H1 (cell line): ENCODE measurements around the gene FRMD3. TPM values are rescaled to one million over a fixed set of nuclear protein-coding genes. Genes with fewer than 3 reads are reported as not detected.

Experiments used
- CTCF ChIA-PET: fragments of 300-600 bp; sonication (Branson Sonifier 250); formaldehyde crosslinking; loops from one replicate; lab custom pipeline; 2021; ENCODE audit not compliant: partially characterized antibody; lab: Charles Lee
- POLR2A ChIA-PET: fragments of 300-600 bp; sonication (Branson Sonifier 250); formaldehyde crosslinking; loops from one replicate; lab custom pipeline; 2021; ENCODE audit warnings: inconsistent platforms; ENCODE audit not compliant: partially characterized antibody; lab: Charles Lee
- DNase-seq, 2 experiments: peaks; one replicate each; pipeline versions ENCODE4 v3.0.0 to v3.0.0-alpha.2; 2010 to 2022; ENCODE audit warnings: low spot score in 2 of 2, low read depth in 1 of 2, mixed read lengths in 1 of 2
- FAIRE-seq: peaks from 2 replicates; lab custom pipeline; 2011; peaks lifted over from hg19 to GRCh38; lab: Jason Lieb, UNC
- H2AFZ ChIP-seq: 2 replicates; pipeline ENCODE4 v1.8.1; 2012; ENCODE audit warnings: low read length, inconsistent platforms
- H2AK5ac ChIP-seq: 2 replicates; pipeline ENCODE4 v1.6.1; 2013; ENCODE audit warnings: low read depth, low read length
- H2BK120ac ChIP-seq: replicated peaks from 2 replicates; pipeline ENCODE3; 2013; ENCODE audit warnings: low read depth, low read length, inconsistent platforms
- H2BK12ac ChIP-seq: 2 replicates; pipeline ENCODE4 v1.6.1; 2013; ENCODE audit warnings: low read depth, low read length
- H2BK15ac ChIP-seq: 2 replicates; pipeline ENCODE4 v1.6.1; 2013; ENCODE audit warnings: low read length
- H2BK20ac ChIP-seq: 2 replicates; pipeline ENCODE4 v1.6.1; 2013; ENCODE audit warnings: low read length
- H2BK5ac ChIP-seq: 2 replicates; pipeline ENCODE4 v1.6.1; 2013; ENCODE audit warnings: low read depth, low read length
- H3K14ac ChIP-seq: 2 replicates; pipeline ENCODE4 v1.6.1; 2013; ENCODE audit warnings: inconsistent platforms; ENCODE audit not compliant: insufficient read length
- H3K18ac ChIP-seq: 2 replicates; pipeline ENCODE4 v1.6.1; 2013; ENCODE audit warnings: low read length; ENCODE audit errors: extremely low read depth
- H3K23ac ChIP-seq: 2 replicates; pipeline ENCODE4 v1.6.1; 2013; ENCODE audit warnings: inconsistent platforms; ENCODE audit not compliant: insufficient read length
- H3K23me2 ChIP-seq: 2 replicates; pipeline ENCODE4 v1.6.1; 2013; ENCODE audit warnings: low read depth, low read length
- H3K27ac ChIP-seq: 2 replicates; pipeline ENCODE4 v1.6.1; 2011; ENCODE audit warnings: low read depth, low read length, inconsistent platforms
- H3K27me3 ChIP-seq, 4 experiments: replicated peaks in 1 of 4; 1 replicate in 1 of 4; 2 replicates in 3 of 4; pipeline versions ENCODE4 v1.6.1 to v1.8.1; 2011 to 2013; ENCODE audit warnings: low read length in 3 of 4, mild to moderate bottlenecking in 3 of 4, inconsistent platforms in 2 of 4, mixed read lengths in 2 of 4, moderate library complexity in 1 of 4; ENCODE audit not compliant: control insufficient read depth in 3 of 4, insufficient read depth in 3 of 4; ENCODE audit errors: extremely low read depth in 1 of 4
- H3K36me3 ChIP-seq, 4 experiments: 2 replicates each; pipeline versions ENCODE4 v1.6.1 to v1.8.1; 2011 to 2013; ENCODE audit warnings: mild to moderate bottlenecking in 4 of 4, low read length in 3 of 4, moderate library complexity in 2 of 4, control low read depth in 1 of 4, inconsistent platforms in 1 of 4; ENCODE audit not compliant: insufficient read depth in 4 of 4, control insufficient read depth in 2 of 4
- H3K4ac ChIP-seq: replicated peaks from 2 replicates; pipeline ENCODE3; 2013; ENCODE audit warnings: low read length, low read depth, mixed read lengths, inconsistent platforms; ENCODE audit not compliant: insufficient read length
- H3K4me1 ChIP-seq, 4 experiments: replicated peaks in 1 of 4; 1 replicate in 1 of 4; 2 replicates in 3 of 4; pipeline versions ENCODE4 v1.6.1 to v1.8.1; 2011 to 2013; ENCODE audit warnings: low read length in 3 of 4, inconsistent platforms in 2 of 4, mixed read lengths in 1 of 4; ENCODE audit not compliant: insufficient read depth in 4 of 4, control insufficient read depth in 3 of 4
- H3K4me2 ChIP-seq, 2 experiments: 2 replicates each; pipeline versions ENCODE4 v1.6.1 to v1.8.1; 2011 to 2013; ENCODE audit warnings: low read depth in 2 of 2, low read length in 2 of 2, control low read depth in 1 of 2, inconsistent platforms in 1 of 2, mild to moderate bottlenecking in 1 of 2; ENCODE audit not compliant: insufficient read depth in 1 of 2
- H3K4me3 ChIP-seq, 4 experiments: fragments of 200-600, 300-600 bp in 1 of 4; sonication (generic), shearing (Covaris generic), sonication (Bioruptor Twin) in 1 of 4; 2 replicates each; pipeline versions ENCODE4 v1.5.1 to v1.8.1; 2011 to 2016; ENCODE audit warnings: low read length in 4 of 4, low read depth in 3 of 4, control low read depth in 2 of 4, inconsistent platforms in 2 of 4, mild to moderate bottlenecking in 2 of 4, mixed read lengths in 1 of 4, moderate library complexity in 1 of 4; ENCODE audit not compliant: insufficient read depth in 2 of 4; ENCODE audit errors: extremely low read depth in 1 of 4
- H3K56ac ChIP-seq: replicated peaks from 2 replicates; pipeline ENCODE3; 2013; ENCODE audit warnings: low read depth, mild to moderate bottlenecking, mixed read lengths, low read length, inconsistent platforms; ENCODE audit not compliant: insufficient read length
- H3K79me1 ChIP-seq: 2 replicates; pipeline ENCODE4 v1.6.1; 2013; ENCODE audit warnings: low read depth, low read length, control low read depth
- H3K79me2 ChIP-seq, 2 experiments: 2 replicates each; pipeline versions ENCODE4 v1.6.1 to v1.8.1; 2012 to 2013; ENCODE audit warnings: low read length in 2 of 2, mild to moderate bottlenecking in 2 of 2, inconsistent platforms in 1 of 2; ENCODE audit not compliant: insufficient read depth in 2 of 2, control insufficient read depth in 1 of 2
- H3K9ac ChIP-seq, 4 experiments: replicated peaks in 1 of 4; 1 replicate in 1 of 4; 2 replicates in 3 of 4; pipeline versions ENCODE4 v1.6.1 to v1.8.1; 2011 to 2013; ENCODE audit warnings: low read depth in 3 of 4, low read length in 3 of 4, control low read depth in 2 of 4, mild to moderate bottlenecking in 2 of 4, moderate library complexity in 2 of 4, inconsistent platforms in 1 of 4; ENCODE audit errors: extremely low read depth in 1 of 4
- H3K9me3 ChIP-seq, 2 experiments: 2 replicates each; pipeline versions ENCODE4 v1.6.1 to v1.8.1; 2012 to 2013; ENCODE audit warnings: mild to moderate bottlenecking in 2 of 2, moderate library complexity in 2 of 2, control low read depth in 1 of 2, inconsistent platforms in 1 of 2, low read depth in 1 of 2, low read length in 1 of 2, mixed read lengths in 1 of 2; ENCODE audit not compliant: insufficient read depth in 2 of 2
- H4K20me1 ChIP-seq, 2 experiments: replicated peaks in 1 of 2; 2 replicates each; pipeline versions ENCODE3 to v1.8.1; 2011 to 2013; ENCODE audit warnings: inconsistent platforms in 2 of 2, low read length in 2 of 2, mild to moderate bottlenecking in 1 of 2; ENCODE audit not compliant: insufficient read depth in 2 of 2, control insufficient read depth in 1 of 2
- H4K5ac ChIP-seq: 2 replicates; pipeline ENCODE4 v1.6.1; 2013; ENCODE audit warnings: low read length, low read depth, mixed read lengths, inconsistent platforms; ENCODE audit not compliant: insufficient read length
- H4K8ac ChIP-seq: 2 replicates; pipeline ENCODE4 v1.8.0; 2013; ENCODE audit warnings: mild to moderate bottlenecking, moderate library complexity, low read length, inconsistent platforms; ENCODE audit not compliant: insufficient read depth; ENCODE audit errors: extremely low read depth
- H4K91ac ChIP-seq: replicated peaks from 2 replicates; pipeline ENCODE3; 2013; ENCODE audit warnings: low read length, mixed read lengths, inconsistent platforms; ENCODE audit not compliant: insufficient read length
- ASH2L ChIP-seq: fragments of 200-600, 300-600 bp; sonication (generic); IDR thresholded peaks from one replicate; pipeline ENCODE4 v1.7.1; 2017; ENCODE audit warnings: low read length
- BRCA1 ChIP-seq: IDR thresholded peaks from 2 replicates; pipeline ENCODE4 v1.6.1; 2012; ENCODE audit warnings: low read depth, low read length, improper control_type of control experiment
- EGR1 ChIP-seq: IDR thresholded peaks from 2 replicates; pipeline ENCODE4 v1.6.1; 2011; ENCODE audit warnings: low read depth, low read length, borderline replicate concordance
- EP300 ChIP-seq, 2 experiments: IDR thresholded peaks; 1 replicate in 1 of 2; 2 replicates in 1 of 2; pipeline ENCODE4 v1.6.1; 2011 to 2012; ENCODE audit warnings: low read depth in 2 of 2, low read length in 2 of 2, mild to moderate bottlenecking in 2 of 2, borderline replicate concordance in 1 of 2, inconsistent platforms in 1 of 2, moderate library complexity in 1 of 2
- POLR2A ChIP-seq, 2 experiments: IDR thresholded peaks; 1 replicate in 1 of 2; 2 replicates in 1 of 2; pipeline ENCODE4 v1.6.1; 2011; ENCODE audit warnings: low read depth in 2 of 2, low read length in 2 of 2, mild to moderate bottlenecking in 2 of 2; ENCODE audit errors: control extremely low read depth in 1 of 2
- POLR2AphosphoS5 ChIP-seq: IDR thresholded peaks from 2 replicates; pipeline ENCODE4 v1.6.1; 2011; ENCODE audit warnings: low read depth, low read length
- POU5F1 ChIP-seq: IDR thresholded peaks from 2 replicates; pipeline ENCODE4 v1.6.1; 2011; ENCODE audit warnings: low read depth, mild to moderate bottlenecking, low read length, moderate library complexity
- SIRT6 ChIP-seq: IDR thresholded peaks from one replicate; pipeline ENCODE4 v1.7.1; 2012; ENCODE audit warnings: low read length, inconsistent platforms
- SP1 ChIP-seq: IDR thresholded peaks from 2 replicates; pipeline ENCODE4 v1.6.1; 2011; ENCODE audit warnings: low read depth, low read length
- SP2 ChIP-seq: IDR thresholded peaks from 2 replicates; pipeline ENCODE4 v1.6.1; 2012; ENCODE audit warnings: mild to moderate bottlenecking, low read length, inconsistent platforms
- TAF1 ChIP-seq: IDR thresholded peaks from 2 replicates; pipeline ENCODE4 v1.6.1; 2011; ENCODE audit warnings: mild to moderate bottlenecking, low read depth, low read length
- TCF12 ChIP-seq: IDR thresholded peaks from 2 replicates; pipeline ENCODE4 v1.6.1; 2011; ENCODE audit warnings: low read depth, mild to moderate bottlenecking, low read length
- ZNF274 ChIP-seq: IDR thresholded peaks from 2 replicates; pipeline ENCODE4 v1.7.0; 2012; ENCODE audit warnings: low read length, borderline replicate concordance; ENCODE audit errors: extremely low read depth
- WGBS, 2 experiments: shearing (Covaris generic) in 1 of 2; methylation state at CpG; one replicate each; pipeline versions ENCODE4 v1.1.6 to v1.1.7; 2013 to 2015; ENCODE audit warnings: low lambda C conversion rate in 2 of 2, mixed read lengths in 2 of 2, inconsistent platforms in 1 of 2, low coverage in 1 of 2, missing lambda C conversion rate in 1 of 2; ENCODE audit not compliant: insufficient replicate concordance in 2 of 2, insufficient coverage in 1 of 2, insufficient read length in 1 of 2; ENCODE audit errors: extremely low coverage in 1 of 2, missing lambda C conversion rate in 1 of 2; 5-methylcytosine and 5-hydroxymethylcytosine counted together
- polyA plus RNA-seq, 7 experiments: library from polyadenylated mRNA; depleted of rRNA in 3 of 7; stranded (reverse) in 5 of 7; unstranded in 2 of 7; fragments of >200 nt in 5 of 7; fragments of 200-250 nt in 2 of 7; gene quantifications; 1 replicate in 5 of 7; 2 replicates in 1 of 7; 4 replicates in 1 of 7; pipeline versions ENCODE4 v1.2.1 to v1.2.3, GENCODE V29; 2011 to 2013; ENCODE audit warnings: missing spikeins in 2 of 7, mixed read lengths in 2 of 7
- total RNA-seq: library from RNA; stranded (reverse); fragmentation: NEBNext Ultra II Directional; extraction: Animal tissue kit (Norgen Biotek cat#: 25700); gene quantifications from 2 replicates; pipeline ENCODE4 v1.2.1, GENCODE V29; 2021

The FRMD3 gene
- total and polyA plus RNA-seq, 2 of the 8 experiments (the other 6 are each of a cell fraction or from before 2014, with no cell fraction given), result 0.15 to 1.4 TPM

GRCh38 chr9:83284746-83285145, 253.5 kb downstream of the FRMD3 start:
- H2BK12ac ChIP-seq, result no peak overlapping the region
- H2BK5ac ChIP-seq, result no peak overlapping the region
- POLR2A ChIA-PET, result no interaction called here
- DNase-seq (no peak), FAIRE-seq (no peak)
- H4K20me1 ChIP-seq, result no peaks in the 10 kb centered on the region
- no peak overlapping the region for H4K5ac ChIP-seq
- H2AFZ ChIP-seq, result no peak overlapping the region
- no peak overlapping the region for H3K14ac ChIP-seq
- CTCF ChIA-PET, result interaction anchor here (1.0 to 4.7 kb wide), 2 partner anchors 12 to 49 kb away, joined by 5 to 24 read pairs; no protein-coding TSS in a partner anchor
- H2AK5ac ChIP-seq, result no peak overlapping the region
- no peak overlapping the region for H2BK20ac ChIP-seq
- H3K27me3 ChIP-seq, result no peaks in the 10 kb centered on the region
- H2BK15ac ChIP-seq, result no peak overlapping the region
- H3K56ac ChIP-seq, result no peak overlapping the region
- no peaks in the 10 kb centered on the region for H3K9me3 ChIP-seq
- no peak overlapping the region for H2BK120ac ChIP-seq
- no peaks in the 10 kb centered on the region for H3K23me2 ChIP-seq
- H3K23ac ChIP-seq, result no peak overlapping the region
- WGBS, 2 experiments, result 96% methylated on average over 5 of the region's 5 CpGs; no CpG with 5 or more reads in 1 of the 2 experiments
- H3K79me1 ChIP-seq, result no peaks in the 10 kb centered on the region
- H4K91ac ChIP-seq, result no peak overlapping the region
- no peak overlapping the region for H3K18ac ChIP-seq
- no peaks in the 10 kb centered on the region for H3K36me3 ChIP-seq
- no peaks in the 10 kb centered on the region; a peak in 1 of 7 replicates for H3K4me1 ChIP-seq
- no peaks in the 10 kb centered on the region for H3K79me2 ChIP-seq
- no peak overlapping the region for H3K9ac ChIP-seq
- no peak overlapping the region for H3K4ac ChIP-seq
- no peak overlapping the region for H3K4me2 ChIP-seq
- no peak overlapping the region for H3K4me3 ChIP-seq
- TF ChIP-seq SIRT6 (no peak), ZNF274 (no peak), EP300 (IDR thresholded peaks at IDR 0.05; ENCODE audit: borderline replicate concordance in 1 of 2, low read depth in 2 of 2, low read length in 2 of 2) (no peak), SP1 (no peak), POU5F1 (no peak), SP2 (no peak), ASH2L (no peak), TAF1 (no peak), POLR2AphosphoS5 (no peak), EGR1 (no peak), BRCA1 (no peak), POLR2A (IDR thresholded peaks at IDR 0.05; ENCODE audit: control extremely low read depth in 1 of 2, low read depth in 2 of 2, low read length in 2 of 2) (no peak), TCF12 (no peak)
- TF ChIP-seq, all 59 proteins: peak for 0
- Histone ChIP-seq H3K27ac (no peak overlapping the region), H4K8ac (no peak overlapping the region)
